Subcutaneous abdominal adipose tissue (tissue), 5 donors: ENCODE measurements around the gene CD14.
A peak's percentile ranks its signal among the peaks of the same experiment; 100 is the strongest.
"Not testable (repeated sequence)": the region's sequence is repeated elsewhere in the genome, so short reads cannot be mapped to it uniquely, and the experiment has no call there.

Source experiments
- H3K27ac ChIP-seq: one replicate; pipeline ENCODE4 v1.7.0; 2013; ENCODE audit warnings: low read depth, mild to moderate bottlenecking, inconsistent platforms, low read length, moderate library complexity
- H3K27me3 ChIP-seq, 5 donors: one replicate each; pipeline ENCODE4 v1.7.0; 2013; ENCODE audit warnings: low read length in 5 of 5, inconsistent platforms in 1 of 5; ENCODE audit not compliant: control insufficient read depth in 5 of 5, insufficient read depth in 4 of 5
- H3K36me3 ChIP-seq, 5 donors: one replicate each; pipeline ENCODE4 v1.7.0; 2013; ENCODE audit warnings: low read length in 5 of 5; ENCODE audit not compliant: control insufficient read depth in 5 of 5, insufficient read depth in 5 of 5
- H3K4me1 ChIP-seq, 5 donors: one replicate each; pipeline ENCODE4 v1.7.0; 2013; ENCODE audit warnings: low read length in 5 of 5, mild to moderate bottlenecking in 3 of 5, moderate library complexity in 1 of 5; ENCODE audit not compliant: control insufficient read depth in 5 of 5, insufficient read depth in 5 of 5
- H3K4me3 ChIP-seq, 5 donors: one replicate each; pipeline ENCODE4 v1.7.0; 2013; ENCODE audit warnings: low read length in 5 of 5, low read depth in 1 of 5
- H3K9ac ChIP-seq, 5 donors: one replicate each; pipeline ENCODE4 v1.7.0; 2013; ENCODE audit warnings: low read length in 5 of 5, mild to moderate bottlenecking in 4 of 5, moderate library complexity in 3 of 5
- H3K9me3 ChIP-seq, 5 donors: one replicate each; pipeline ENCODE4 v1.7.0; 2013; ENCODE audit warnings: low read length in 5 of 5; ENCODE audit not compliant: control insufficient read depth in 5 of 5
- donor health status: healthy.
- donor health status: healthy.
- donor health status: healthy.
- donor health status: healthy.
- donor health status: healthy.

Gene CD14

DNA sequence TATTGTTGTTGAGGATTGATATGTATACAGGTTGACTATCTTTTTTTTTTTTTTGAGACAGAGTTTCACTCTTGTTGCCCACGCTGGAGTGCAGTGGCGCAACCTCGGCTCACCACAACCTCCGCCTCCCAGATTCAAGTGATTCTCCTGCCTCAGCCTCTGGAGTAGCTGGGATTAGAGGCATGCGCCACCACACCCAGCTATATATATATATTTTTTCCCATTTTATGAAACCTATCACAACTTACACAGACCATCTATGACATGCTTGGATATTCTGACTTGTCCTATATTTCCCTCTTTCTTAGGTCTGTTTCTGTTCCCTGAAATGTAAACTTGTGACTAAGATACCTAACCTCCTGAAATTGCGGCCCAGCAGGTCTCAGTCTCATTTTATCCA lies 5.0 kb downstream of the CD14 start:
- no peaks in the 10 kb centered on the region for H3K36me3 ChIP-seq
- H3K4me1 ChIP-seq, result peaks cover 0 to 19% (median 16%) of the 10 kb centered on the region in 5 donors
- H3K9ac ChIP-seq, result no peak overlapping the region
- no peak overlapping the region for H3K27ac ChIP-seq
- peaks cover 0 to 6% (median 0%) of the 10 kb centered on the region in 5 donors for H3K9me3 ChIP-seq
- no peaks in the 10 kb centered on the region for H3K27me3 ChIP-seq
- no peak overlapping the region for H3K4me3 ChIP-seq

DNA sequence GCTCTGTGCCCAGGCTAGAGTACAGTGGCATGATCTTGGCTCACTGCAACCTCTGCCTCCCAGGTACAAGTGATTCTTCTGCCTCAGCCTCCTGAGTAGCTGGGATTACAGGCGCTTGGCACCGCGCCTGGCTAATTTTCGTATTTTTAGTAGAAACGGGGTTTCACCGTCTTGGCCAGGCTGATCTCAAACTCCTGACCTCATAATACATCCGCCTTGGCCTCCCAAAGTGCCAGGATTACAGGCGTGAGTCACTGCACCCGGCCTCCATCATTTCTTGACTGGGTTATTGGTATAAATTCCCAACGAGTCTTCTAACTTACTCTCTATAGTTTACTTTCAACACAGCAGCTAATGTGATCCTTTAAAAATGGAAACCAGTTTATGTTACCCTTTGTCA lies 8.1 kb downstream of the CD14 start:
- not testable (repeated sequence) for H3K4me1 ChIP-seq, H3K27ac ChIP-seq, H3K9ac ChIP-seq, H3K36me3 ChIP-seq, H3K27me3 ChIP-seq, H3K9me3 ChIP-seq, H3K4me3 ChIP-seq

- H3K27ac ChIP-seq, H3K4me1 ChIP-seq, H3K4me3 ChIP-seq, H3K36me3 ChIP-seq, H3K9me3 ChIP-seq, H3K27me3 ChIP-seq, H3K9ac ChIP-seq: not testable (repeated sequence)
These were observed 9.9 kb downstream of the CD14 start for GRCh38 chr5:140623061-140623460.

- Histone ChIP-seq H3K4me1 (no peaks in the 10 kb centered on the region), H3K27ac (no peak overlapping the region), H3K27me3 (no peaks in the 10 kb centered on the region), H3K4me3 (no peak overlapping the region), H3K9ac (no peak overlapping the region), H3K9me3 (peaks cover 0 to 1% (median 0%) of the 10 kb centered on the region in 5 donors), H3K36me3 (no peaks in the 10 kb centered on the region)
These were observed 10.7 kb downstream of the CD14 start for GRCh38 chr5:140622301-140622700.

GRCh38 chr5:140611020-140611521 lies 21.9 kb downstream of the CD14 start:
- no peaks in the 10 kb centered on the region for H3K9me3 ChIP-seq
- H3K27me3 ChIP-seq, result no peaks in the 10 kb centered on the region
- H3K36me3 ChIP-seq, result no peaks in the 10 kb centered on the region
- H3K4me3 ChIP-seq, result no peak overlapping the region
- peak overlapping the region; percentile 32 for H3K27ac ChIP-seq
- peaks cover 0 to 30% (median 16%) of the 10 kb centered on the region in 5 donors for H3K4me1 ChIP-seq
- H3K9ac ChIP-seq, result no peak overlapping the region

- Histone ChIP-seq H3K36me3 (no peaks in the 10 kb centered on the region), H3K9ac (no peak overlapping the region), H3K27ac (peak overlapping the region; percentile 7), H3K4me1 (peaks cover 0 to 30% (median 16%) of the 10 kb centered on the region in 5 donors), H3K27me3 (no peaks in the 10 kb centered on the region), H3K9me3 (no peaks in the 10 kb centered on the region), H3K4me3 (peak overlapping the region in 1 of 5 donors; percentile 17)
These were observed 23.8 kb downstream of the CD14 start for GRCh38 chr5:140609126-140609525.

- H3K27me3 ChIP-seq, result no peaks in the 10 kb centered on the region
- no peaks in the 10 kb centered on the region for H3K36me3 ChIP-seq
- H3K4me1 ChIP-seq, result peaks cover 0 to 30% (median 16%) of the 10 kb centered on the region in 5 donors
- no peak overlapping the region for H3K27ac ChIP-seq
- H3K9ac ChIP-seq, result no peak overlapping the region
- H3K9me3 ChIP-seq, result no peaks in the 10 kb centered on the region
- H3K4me3 ChIP-seq, result peak overlapping the region in 1 of 5 donors; percentile 17
These were observed 24.3 kb downstream of the CD14 start for GRCh38 chr5:140608722-140609121.

DNA sequence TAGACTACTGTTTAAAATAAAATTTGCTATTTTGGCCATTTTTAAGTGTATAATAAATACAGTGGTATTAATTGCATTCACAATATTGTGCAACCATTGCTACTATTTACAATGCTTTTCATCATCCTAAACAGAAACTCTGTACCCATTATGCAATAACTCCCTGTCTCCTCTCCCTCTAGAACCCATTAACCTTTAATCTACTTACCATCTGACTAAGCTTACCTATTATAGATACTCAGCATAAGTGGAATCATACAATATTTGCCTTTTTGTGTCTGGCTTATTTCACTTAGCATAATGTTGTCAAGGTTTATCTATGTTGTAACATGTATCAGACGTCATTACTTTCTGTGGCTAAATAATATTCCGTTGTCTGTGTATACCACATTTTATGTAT lies 25.9 kb downstream of the CD14 start:
- Histone ChIP-seq H3K9me3 (no peaks in the 10 kb centered on the region), H3K4me3 (no peak overlapping the region), H3K27me3 (no peaks in the 10 kb centered on the region), H3K9ac (no peak overlapping the region), H3K4me1 (peaks cover 0 to 37% (median 23%) of the 10 kb centered on the region in 5 donors), H3K36me3 (no peaks in the 10 kb centered on the region), H3K27ac (no peak overlapping the region)

GRCh38 chr5:140605879-140606278 lies 27.1 kb downstream of the CD14 start:
- no peaks in the 10 kb centered on the region for H3K36me3 ChIP-seq
- no peak overlapping the region for H3K27ac ChIP-seq
- H3K4me1 ChIP-seq, result peaks cover 0 to 26% (median 13%) of the 10 kb centered on the region in 5 donors
- H3K9ac ChIP-seq, result no peak overlapping the region
- H3K9me3 ChIP-seq, result no peaks in the 10 kb centered on the region
- no peak overlapping the region for H3K4me3 ChIP-seq
- H3K27me3 ChIP-seq, result no peaks in the 10 kb centered on the region

GRCh38 chr5:140603734-140604133 lies 29.2 kb downstream of the CD14 start:
- Histone ChIP-seq H3K9ac (no peak overlapping the region), H3K4me1 (peaks cover 0 to 11% (median 6%) of the 10 kb centered on the region in 5 donors), H3K27me3 (no peaks in the 10 kb centered on the region), H3K36me3 (no peaks in the 10 kb centered on the region), H3K9me3 (no peaks in the 10 kb centered on the region), H3K4me3 (no peak overlapping the region), H3K27ac (no peak overlapping the region)

GRCh38 chr5:140603446-140603698 lies 29.6 kb downstream of the CD14 start:
- not testable (repeated sequence) for H3K36me3 ChIP-seq, H3K27ac ChIP-seq, H3K9me3 ChIP-seq, H3K4me3 ChIP-seq, H3K27me3 ChIP-seq, H3K4me1 ChIP-seq, H3K9ac ChIP-seq
